ENCODE measurements around the gene GLT8D2.

The GLT8D2 gene

GRCh38 chr12:103997286-103997900 lies 52.6 kb downstream of the GLT8D2 start:
- DNase-seq = no peak

GRCh38 chr12:103996595-103996994 lies 53.4 kb downstream of the GLT8D2 start:
- DNase-seq = no peak

- no peak for DNase-seq
Measured at GRCh38 chr12:103994235-103994634, 55.8 kb downstream of the GLT8D2 start.

- DNase-seq = no peak
Measured at GRCh38 chr12:103986829-103987228, 63.2 kb downstream of the GLT8D2 start.

- no peak for DNase-seq
Measured at GRCh38 chr12:103978384-103978982, 71.5 kb downstream of the GLT8D2 start.

GRCh38 chr12:103975368-103975767 lies 74.6 kb downstream of the GLT8D2 start:
- no peak for DNase-seq

GRCh38 chr12:103973909-103974308 lies 76.1 kb downstream of the GLT8D2 start:
- no peak for DNase-seq

- DNase-seq = no peak
Measured at GRCh38 chr12:103969391-103969790, 80.6 kb downstream of the GLT8D2 start.

- no peak for DNase-seq
Measured at GRCh38 chr12:103966736-103967135, 83.3 kb downstream of the GLT8D2 start.

- DNase-seq = peak; percentile 92
Measured at GRCh38 chr12:103965590-103966504, 84.1 kb downstream of the GLT8D2 start, which contains the start of gene TDG. TSS of gene TDG (plus strand) at chr12:103965872. CDS start at chr12:103966038, 166 bp downstream.

- DNase-seq = no peak
Measured at GRCh38 chr12:103965255-103965589, 84.8 kb downstream of the GLT8D2 start.

GRCh38 chr12:103964805-103965204 lies 85.2 kb downstream of the GLT8D2 start:
- DNase-seq = no peak

GRCh38 chr12:103962493-103962892 lies 87.5 kb downstream of the GLT8D2 start:
- no peak for DNase-seq

GRCh38 chr12:103960616-103961227 lies 89.3 kb downstream of the GLT8D2 start:
- no peak for DNase-seq

- DNase-seq = no peak
Measured at GRCh38 chr12:103958621-103959020, 91.4 kb downstream of the GLT8D2 start.

- no peak for DNase-seq
Measured at GRCh38 chr12:103957865-103958388, 92.1 kb downstream of the GLT8D2 start.

GRCh38 chr12:103956509-103957027 lies 93.4 kb downstream of the GLT8D2 start:
- no peak for DNase-seq

- DNase-seq = no peak
Measured at GRCh38 chr12:103955811-103956508, 94.0 kb downstream of the GLT8D2 start.

GRCh38 chr12:103952497-103952896 lies 97.5 kb downstream of the GLT8D2 start:
- no peak for DNase-seq

- DNase-seq = no peak
Measured at GRCh38 chr12:103948746-103949406, 101.1 kb downstream of the GLT8D2 start.

- no peak for DNase-seq
Measured at GRCh38 chr12:103947871-103948555, 102.0 kb downstream of the GLT8D2 start.

All from T-helper 9 cell (primary cell).